NOMO-1 treated with DMSO at 0.1 percent for 48 hours (cell line): Measurements from ENCODE around the gene HELT.
"Not testable (repeated sequence)": the region's sequence is repeated elsewhere in the genome, so short reads cannot be mapped to it uniquely, and the experiment has no call there.

ENCODE experiments used
- DNase-seq: peaks from one replicate; lab custom pipeline; 2025; ENCODE audit not compliant: unreplicated experiment; lab: John Stamatoyannopoulos, UW

Gene HELT

GRCh38 chr4:185017964-185018772 is at the start of gene HELT:
Gene HELT (plus strand): TSS chr4:185018490. CDS start chr4:185018929, 439 bp downstream.
- DNase-seq, result no peak

- no peak for DNase-seq
Measured at GRCh38 chr4:184968784-184969201, 49.5 kb upstream of the HELT start.

GRCh38 chr4:184969610-184970009 is 48.7 kb upstream of the HELT start:
- no peak for DNase-seq

- DNase-seq, result no peak
Measured at GRCh38 chr4:184972991-184973390, 45.3 kb upstream of the HELT start.

GRCh38 chr4:184976348-184976747 is 41.9 kb upstream of the HELT start:
- DNase-seq, result not testable (repeated sequence)

GRCh38 chr4:184977747-184978146 is 40.5 kb upstream of the HELT start:
- DNase-seq, result no peak

- DNase-seq, result no peak
Measured at GRCh38 chr4:184978211-184978610, 40.1 kb upstream of the HELT start.

GRCh38 chr4:184979461-184980124 is 38.7 kb upstream of the HELT start:
- no peak for DNase-seq

GRCh38 chr4:184980261-184980660 is 38.0 kb upstream of the HELT start:
- no peak for DNase-seq

GRCh38 chr4:184983672-184984356 is 34.5 kb upstream of the HELT start:
- peak; percentile 24 for DNase-seq

GRCh38 chr4:184987493-184988031 is 30.7 kb upstream of the HELT start:
- DNase-seq, result no peak

GRCh38 chr4:184988611-184989010 is 29.7 kb upstream of the HELT start:
- DNase-seq, result no peak

- not testable (repeated sequence) for DNase-seq
Measured at GRCh38 chr4:184989283-184989682, 29.0 kb upstream of the HELT start.

GRCh38 chr4:184990131-184990530 is 28.2 kb upstream of the HELT start:
- DNase-seq, result not testable (repeated sequence)

- DNase-seq, result no peak
Measured at GRCh38 chr4:184991860-184992259, 26.4 kb upstream of the HELT start.

- DNase-seq, result no peak
Measured at GRCh38 chr4:184992422-184992821, 25.9 kb upstream of the HELT start.

- DNase-seq, result no peak
Measured at GRCh38 chr4:184993247-184993646, 25.0 kb upstream of the HELT start.

GRCh38 chr4:184994010-184994622 is 24.2 kb upstream of the HELT start:
- DNase-seq, result no peak

- no peak for DNase-seq
Measured at GRCh38 chr4:184994623-184995010, 23.7 kb upstream of the HELT start.

GRCh38 chr4:184997656-184998055 is 20.6 kb upstream of the HELT start:
- DNase-seq, result not testable (repeated sequence)

- peak; percentile 22 for DNase-seq
Measured at GRCh38 chr4:185002784-185003183, 15.5 kb upstream of the HELT start.
